ENCODE measurements around the gene SHMT2. TPM values are rescaled to one million over a fixed set of nuclear protein-coding genes. Genes with fewer than 3 reads are reported as not detected.

SHMT2 gene
- total RNA-seq, 4 donors from 2014 or later = 20.5 to 42.4 (median 34.4) TPM

DNA sequence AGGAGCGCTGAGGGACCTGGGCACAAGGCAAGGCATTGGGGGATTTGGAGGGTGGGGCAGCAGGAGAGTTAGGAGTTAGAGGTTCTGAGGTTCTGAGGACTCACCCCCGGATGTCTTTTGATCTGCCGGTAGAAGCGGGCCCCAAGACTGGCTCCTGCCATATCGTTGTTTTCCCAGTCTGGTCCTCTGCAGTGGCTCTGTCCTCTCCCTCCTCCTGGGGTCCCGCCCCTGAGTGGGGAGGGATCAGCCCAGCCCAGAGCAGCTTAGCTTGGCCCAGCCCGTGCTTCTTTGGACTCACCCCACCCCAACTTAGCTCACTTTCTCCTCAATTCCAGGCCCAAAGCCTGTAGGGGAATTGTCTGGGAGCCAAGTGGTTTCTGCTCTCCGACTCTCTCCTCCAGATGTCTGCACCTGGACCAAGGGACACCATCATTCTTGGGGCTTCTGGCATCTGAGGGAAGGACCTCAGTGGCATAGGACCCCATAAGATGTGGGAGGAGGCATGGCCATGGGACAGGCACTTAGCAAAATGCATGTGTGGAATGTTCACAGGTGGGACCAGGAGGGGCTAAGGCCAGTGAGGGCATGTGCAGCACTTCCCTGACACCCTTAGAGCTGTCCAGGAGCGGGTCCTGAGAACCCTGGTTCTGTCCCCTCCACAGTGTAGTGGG, 7.5 kb downstream of the SHMT2 start:
- H3K27me3 ChIP-seq = peaks cover 86% of the 10 kb centered on the region
- TF ChIP-seq EP300 (IDR thresholded peaks at IDR 0.05) (no peak), POLR2AphosphoS5 (IDR thresholded peaks at IDR 0.05) (no peak), POLR2A (IDR thresholded peaks at IDR 0.05) (no peak)
- TF ChIP-seq, protein P1, sequence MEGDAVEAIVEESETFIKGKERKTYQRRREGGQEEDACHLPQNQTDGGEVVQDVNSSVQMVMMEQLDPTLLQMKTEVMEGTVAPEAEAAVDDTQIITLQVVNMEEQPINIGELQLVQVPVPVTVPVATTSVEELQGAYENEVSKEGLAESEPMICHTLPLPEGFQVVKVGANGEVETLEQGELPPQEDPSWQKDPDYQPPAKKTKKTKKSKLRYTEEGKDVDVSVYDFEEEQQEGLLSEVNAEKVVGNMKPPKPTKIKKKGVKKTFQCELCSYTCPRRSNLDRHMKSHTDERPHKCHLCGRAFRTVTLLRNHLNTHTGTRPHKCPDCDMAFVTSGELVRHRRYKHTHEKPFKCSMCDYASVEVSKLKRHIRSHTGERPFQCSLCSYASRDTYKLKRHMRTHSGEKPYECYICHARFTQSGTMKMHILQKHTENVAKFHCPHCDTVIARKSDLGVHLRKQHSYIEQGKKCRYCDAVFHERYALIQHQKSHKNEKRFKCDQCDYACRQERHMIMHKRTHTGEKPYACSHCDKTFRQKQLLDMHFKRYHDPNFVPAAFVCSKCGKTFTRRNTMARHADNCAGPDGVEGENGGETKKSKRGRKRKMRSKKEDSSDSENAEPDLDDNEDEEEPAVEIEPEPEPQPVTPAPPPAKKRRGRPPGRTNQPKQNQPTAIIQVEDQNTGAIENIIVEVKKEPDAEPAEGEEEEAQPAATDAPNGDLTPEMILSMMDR (IDR thresholded peaks at IDR 0.05) = no peak
- 39% methylated on average over 3 of the region's 9 CpGs; no CpG with 5 or more reads in 1 of the 2 donors for WGBS, 2 donors (ENCODE audit: low coverage in 1 of 2)
- no peak for ATAC-seq
- no peaks in the 10 kb centered on the region for H3K9me3 ChIP-seq
- peak overlapping the region in 1 of 4 donors; percentile 41 for H3K27ac ChIP-seq
- peaks cover 2 to 74% (median 42%) of the 10 kb centered on the region in 3 donors for H3K4me1 ChIP-seq
- peaks cover 0 to 37% of the 10 kb centered on the region in 2 donors for H3K36me3 ChIP-seq
- peak overlapping the region in 1 of 2 donors; percentile 27 for H3K4me3 ChIP-seq

DNA sequence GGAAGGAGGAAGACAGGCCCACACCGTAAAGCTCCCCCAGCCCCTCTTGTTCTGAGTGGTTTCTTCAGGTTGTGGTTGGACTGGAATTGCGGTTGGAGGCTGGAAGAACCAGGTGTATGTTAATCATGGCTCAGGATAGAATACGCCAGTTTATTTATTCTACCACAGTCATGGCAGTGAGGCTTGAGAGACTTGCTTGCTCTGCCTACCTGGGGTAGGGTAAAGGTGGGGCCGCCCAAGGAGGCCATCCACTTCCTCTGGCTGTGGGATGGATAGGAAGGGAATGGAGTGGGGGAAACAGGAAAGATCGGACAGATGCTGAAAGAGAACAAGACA, 8.1 kb downstream of the SHMT2 start:
- peaks cover 2 to 79% (median 47%) of the 10 kb centered on the region in 3 donors for H3K4me1 ChIP-seq
- peaks cover 91% of the 10 kb centered on the region for H3K27me3 ChIP-seq
- no peak overlapping the region for H3K27ac ChIP-seq
- TF ChIP-seq POLR2A (IDR thresholded peaks at IDR 0.05) (no peak), EP300 (IDR thresholded peaks at IDR 0.05) (no peak), POLR2AphosphoS5 (IDR thresholded peaks at IDR 0.05) (no peak)
- TF ChIP-seq, protein P1 (IDR thresholded peaks at IDR 0.05) = no peak
- 66% methylated on average over 4 of the region's 5 CpGs; no CpG with 5 or more reads in 1 of the 2 donors for WGBS, 2 donors (ENCODE audit: low coverage in 1 of 2)
- peaks cover 0 to 32% of the 10 kb centered on the region in 2 donors for H3K36me3 ChIP-seq
- no peak for ATAC-seq
- no peaks in the 10 kb centered on the region for H3K9me3 ChIP-seq
- peak overlapping the region in 1 of 2 donors; percentile 53 for H3K4me3 ChIP-seq

DNA sequence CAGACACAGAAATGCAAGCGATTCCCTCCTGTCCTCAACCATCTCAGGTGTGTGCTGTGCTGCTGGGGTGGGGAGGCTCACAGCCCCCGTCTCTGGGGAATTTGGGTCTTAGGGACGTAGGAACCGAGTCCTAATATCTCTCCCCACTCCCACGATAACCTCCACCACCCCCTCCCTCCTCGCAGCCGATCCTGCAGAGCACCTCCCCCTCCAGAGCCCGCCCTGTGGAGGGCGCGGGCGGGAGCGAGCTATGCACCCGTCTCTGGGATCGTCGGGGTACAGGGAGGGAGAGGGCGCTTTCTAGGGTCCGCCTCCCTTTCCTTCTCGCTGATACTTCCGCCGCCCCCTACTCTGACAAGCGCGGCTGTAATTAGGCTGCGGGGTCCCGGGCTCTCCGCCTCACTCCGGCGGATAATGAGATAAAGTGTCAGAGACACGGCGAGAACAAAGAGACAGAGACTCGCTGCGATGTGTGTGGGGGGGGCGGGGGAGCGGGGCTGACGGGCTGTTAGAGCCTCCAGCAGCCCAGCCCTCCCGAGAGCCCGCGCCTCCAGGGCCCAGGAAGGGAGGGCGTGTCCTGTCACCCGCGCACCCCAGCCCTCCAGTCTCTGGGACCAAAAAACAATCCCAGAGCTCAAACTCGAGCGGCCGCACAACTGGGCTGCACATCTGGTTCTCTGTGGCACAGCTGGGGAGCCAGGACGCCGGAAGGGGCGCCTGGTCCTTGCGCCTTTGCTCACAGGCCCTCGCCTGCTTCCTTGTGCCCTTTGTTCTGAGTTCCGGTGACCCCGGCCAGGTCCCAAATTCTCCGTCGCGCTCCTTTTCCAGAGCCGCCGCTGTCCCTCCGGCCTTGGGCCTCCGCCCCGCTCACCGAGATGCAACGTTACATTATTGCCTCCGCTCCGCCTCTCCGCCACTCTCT, 8.7 kb downstream of the SHMT2 start:
- WGBS, 2 donors (ENCODE audit: low coverage in 1 of 2) = 10 to 12% methylated on average over 20 of the region's 63 CpGs
- Histone ChIP-seq H3K27me3 (peaks cover 97% of the 10 kb centered on the region), H3K36me3 (peaks cover 0 to 26% of the 10 kb centered on the region in 2 donors), H3K27ac (peak overlapping the region in 2 of 4 donors; percentile 11 to 40), H3K4me1 (peaks cover 2 to 85% (median 53%) of the 10 kb centered on the region in 3 donors), H3K9me3 (no peaks in the 10 kb centered on the region), H3K4me3 (peak overlapping the region; percentile 20 to 53)
- TF ChIP-seq POLR2AphosphoS5 (IDR thresholded peaks at IDR 0.05) (no peak), EP300 (IDR thresholded peaks at IDR 0.05) (no peak), POLR2A (IDR thresholded peaks at IDR 0.05) (no peak)
- TF ChIP-seq, protein P1 (IDR thresholded peaks at IDR 0.05) = no peak
- ATAC-seq = no peak

DNA sequence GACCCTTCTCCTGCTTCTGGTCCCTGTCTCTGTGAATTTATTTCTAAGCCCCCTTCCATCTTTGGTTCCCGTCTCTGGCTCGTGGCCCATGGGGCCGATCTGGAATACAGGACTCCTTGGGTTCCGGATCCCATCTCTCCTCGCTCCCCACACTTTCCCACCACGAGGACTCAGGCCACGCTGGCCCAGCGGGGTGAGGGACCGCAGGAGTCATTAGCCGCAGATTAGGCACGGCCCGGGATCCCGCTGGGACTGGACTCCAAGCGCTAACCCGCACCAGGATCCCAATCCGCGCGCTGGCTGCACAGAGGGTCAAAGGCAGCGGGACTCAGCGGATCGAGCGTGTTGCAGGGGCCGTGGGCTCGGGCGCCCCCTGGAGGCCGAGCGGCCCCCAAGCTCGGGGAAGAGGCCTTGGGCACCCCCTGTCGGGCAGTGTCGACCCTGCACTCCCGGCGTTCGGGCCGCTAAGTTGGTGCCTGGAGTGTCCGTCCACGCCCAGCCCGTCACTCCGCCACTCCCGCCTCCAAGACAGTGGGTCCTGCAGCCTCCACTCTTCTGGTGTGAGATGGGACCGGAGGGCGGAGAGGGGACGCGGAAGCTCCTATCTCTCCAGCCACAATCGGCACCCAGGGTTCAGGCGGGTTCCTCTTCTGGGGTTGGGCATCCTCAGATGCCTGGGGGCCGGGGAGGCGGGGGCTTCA, 9.5 kb downstream of the SHMT2 start:
- Histone ChIP-seq H3K27me3 (peaks cover 98% of the 10 kb centered on the region), H3K9me3 (no peaks in the 10 kb centered on the region), H3K4me1 (peaks cover 2 to 93% (median 59%) of the 10 kb centered on the region in 3 donors), H3K4me3 (peak overlapping the region; percentile 20 to 53), H3K27ac (peak overlapping the region in 1 of 4 donors; percentile 40), H3K36me3 (peaks cover 0 to 17% of the 10 kb centered on the region in 2 donors)
- ATAC-seq = peak; percentile 83
- 3 to 10% methylated on average over 4 to 12 of the region's 47 CpGs for WGBS, 2 donors (ENCODE audit: low coverage in 1 of 2)
- TF ChIP-seq, protein P1 (IDR thresholded peaks at IDR 0.05) = peak in 3 of 4 experiments; percentile 100
- TF ChIP-seq POLR2AphosphoS5 (IDR thresholded peaks at IDR 0.05) = no peak
- TF ChIP-seq EP300 (IDR thresholded peaks at IDR 0.05) = no peak
- TF ChIP-seq POLR2A (IDR thresholded peaks at IDR 0.05) = no peak
